ENCODE data around the gene UBE3A.
"Not testable (repeated sequence)": the region's sequence is repeated elsewhere in the genome, so short reads cannot be mapped to it uniquely, and the experiment has no call there.

UBE3A gene

DNA sequence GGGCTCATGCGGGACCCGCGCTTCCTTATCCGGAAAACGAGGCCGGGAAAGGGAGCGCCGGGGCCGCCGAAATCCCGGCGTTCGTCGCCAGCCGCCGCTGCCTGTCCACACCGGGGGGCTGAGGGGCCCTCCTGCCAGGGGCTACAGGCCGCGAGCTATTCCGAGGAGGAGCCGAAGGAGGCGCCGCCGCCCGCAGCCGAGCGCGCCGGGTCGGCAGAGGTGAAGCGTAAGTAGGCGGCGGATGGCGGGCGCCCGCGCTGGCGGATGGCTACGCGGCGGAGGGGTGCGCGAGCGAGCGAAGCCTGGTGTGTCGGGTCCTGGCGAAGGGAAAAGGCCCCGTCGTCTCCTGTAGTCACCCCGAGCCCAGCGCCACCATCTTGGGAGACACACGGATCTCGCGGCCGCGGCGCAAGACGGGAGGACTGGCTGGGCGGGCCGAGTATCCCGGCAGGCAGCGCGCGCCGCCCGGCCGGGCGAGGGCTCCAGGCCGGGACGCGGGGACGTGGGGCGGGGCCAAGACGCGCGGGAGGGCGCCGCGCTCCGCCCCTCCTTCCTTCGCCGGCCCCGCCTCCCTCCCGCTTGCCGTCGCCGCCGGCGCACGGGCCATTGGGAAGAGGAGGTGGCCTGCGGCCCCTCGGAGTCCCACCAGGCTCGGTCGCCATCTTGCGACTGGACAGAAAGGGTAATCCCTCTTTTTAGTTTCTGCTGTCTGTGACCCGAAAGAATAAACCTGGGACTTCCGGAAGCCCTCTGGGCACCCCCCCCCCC, at the start of gene UBE3A:
UBE3A (minus strand) TSS at position 424 of the 768 bp plus-strand sequence. CDS start 29,917 bp downstream, outside the sequence.
- DNase-seq = peak; percentile 77

DNA sequence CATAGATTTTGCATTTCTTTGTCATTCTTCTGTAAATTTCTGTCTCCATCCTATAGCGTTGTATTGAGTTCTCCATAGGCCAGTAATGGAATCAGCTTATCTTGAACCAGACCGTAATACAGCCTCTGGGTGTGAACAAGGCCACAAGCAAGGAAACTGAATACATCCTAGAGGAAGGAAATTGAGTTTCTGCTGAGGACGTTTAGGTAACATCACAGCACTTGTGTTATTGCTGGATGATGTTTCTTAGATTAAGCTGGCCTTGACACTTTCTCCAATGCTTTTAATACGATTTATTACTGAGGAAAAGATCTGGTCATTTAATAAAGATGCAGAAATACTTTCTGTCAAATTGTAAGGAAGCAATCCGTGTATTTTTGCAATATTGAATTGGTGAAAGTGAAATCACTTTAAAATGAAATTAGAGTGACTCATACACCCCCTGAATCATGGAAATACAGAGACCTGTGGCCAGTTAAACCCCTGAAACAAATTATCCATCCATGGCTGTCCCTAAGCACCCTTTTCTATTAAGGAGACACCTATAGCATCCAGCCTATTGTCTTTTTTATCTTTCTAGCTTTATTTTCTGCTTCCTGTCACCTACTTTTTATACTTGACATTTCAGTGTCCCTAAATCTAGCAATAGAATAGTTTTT, 48.5 kb upstream of the UBE3A start:
- DNase-seq = no peak

DNA sequence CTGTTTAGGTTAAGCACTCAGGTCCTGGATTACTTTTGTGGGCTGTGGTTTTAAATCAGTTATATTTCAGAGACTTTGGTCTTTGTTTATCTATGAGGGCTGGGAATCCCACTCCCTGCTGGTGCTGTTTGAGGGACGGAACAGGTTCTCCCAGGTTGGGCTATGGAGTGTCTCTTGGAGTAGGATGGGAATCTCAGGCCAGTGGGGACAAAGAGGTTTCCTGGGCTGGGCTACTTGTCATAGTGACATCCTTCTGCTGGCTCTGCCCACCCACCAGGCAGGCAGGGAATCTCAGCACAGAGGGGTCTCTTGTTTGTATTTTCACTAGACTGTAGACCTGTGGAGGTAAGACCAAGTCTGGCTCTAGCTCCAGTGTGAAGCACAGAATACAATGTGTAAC, 47.2 kb upstream of the UBE3A start:
- no peak for DNase-seq

DNA sequence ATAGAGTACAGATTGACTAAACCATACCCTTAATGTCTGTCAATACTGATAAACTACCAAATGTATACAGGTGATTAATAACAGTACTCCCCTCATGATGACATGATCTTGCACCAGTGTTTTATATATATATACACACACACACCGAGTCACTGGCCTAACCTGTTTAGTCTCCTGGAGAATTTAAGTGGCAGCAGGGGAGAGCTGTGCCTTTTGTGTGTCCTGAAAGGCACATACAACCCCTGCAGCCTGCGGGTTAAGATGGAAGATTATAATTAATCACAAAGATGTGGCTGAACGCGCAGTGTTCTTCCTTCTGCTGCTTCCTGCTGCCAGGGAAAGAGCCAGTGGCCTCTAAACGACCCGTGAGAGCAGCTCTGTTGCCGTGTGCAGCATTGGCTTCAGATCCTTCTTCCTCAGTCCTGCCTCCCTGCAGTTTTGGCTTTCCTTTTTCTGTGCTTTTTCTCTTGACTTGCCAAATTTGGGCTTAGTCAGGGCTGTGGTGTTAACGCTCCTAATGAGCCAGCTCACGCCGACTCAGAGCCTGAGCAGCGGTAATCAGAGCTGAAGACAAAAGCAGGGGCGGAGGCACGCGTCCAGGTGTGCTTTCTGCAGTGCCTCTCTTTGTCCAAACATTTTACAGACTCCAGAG, 42.5 kb upstream of the UBE3A start:
- no peak for DNase-seq

DNA sequence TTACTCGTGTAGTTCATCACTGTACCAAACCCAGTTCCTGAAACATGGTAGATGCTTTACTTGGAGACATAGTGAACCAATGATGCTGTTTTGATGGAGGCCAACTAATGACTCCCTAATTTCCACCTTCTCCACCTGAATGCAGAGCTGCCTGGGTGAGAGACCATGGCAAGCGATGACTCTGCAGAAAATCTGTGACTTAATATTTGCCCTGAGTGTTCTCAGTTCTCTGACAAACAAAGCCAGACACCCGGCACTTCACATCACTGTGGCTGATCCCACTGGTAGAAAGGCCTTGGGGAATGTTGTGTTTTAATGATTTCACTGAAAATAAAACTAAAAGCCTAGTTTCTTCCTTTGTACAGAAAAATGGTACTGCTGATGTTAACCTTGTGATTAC, 39.5 kb upstream of the UBE3A start:
- no peak for DNase-seq

DNA sequence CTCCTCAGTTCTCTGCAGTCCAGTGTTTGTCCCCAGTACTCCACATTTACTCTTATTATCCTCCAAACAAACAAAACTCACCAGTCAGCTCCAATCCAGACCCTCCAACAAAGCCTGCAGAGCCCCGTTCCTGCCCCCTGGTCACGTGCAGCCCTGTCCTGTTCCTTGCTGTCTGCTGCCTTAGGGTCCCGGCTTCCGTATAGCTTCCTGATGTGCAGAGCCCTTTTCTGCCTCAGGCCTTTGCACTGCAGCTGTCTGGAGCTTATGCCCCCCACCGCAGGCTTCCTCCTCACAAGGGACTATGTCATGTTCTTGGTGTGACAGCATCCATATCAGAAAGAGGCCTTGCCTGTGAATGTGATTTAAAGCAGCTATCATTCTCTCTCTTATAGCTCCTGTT, 39.0 kb upstream of the UBE3A start:
- DNase-seq = no peak

DNA sequence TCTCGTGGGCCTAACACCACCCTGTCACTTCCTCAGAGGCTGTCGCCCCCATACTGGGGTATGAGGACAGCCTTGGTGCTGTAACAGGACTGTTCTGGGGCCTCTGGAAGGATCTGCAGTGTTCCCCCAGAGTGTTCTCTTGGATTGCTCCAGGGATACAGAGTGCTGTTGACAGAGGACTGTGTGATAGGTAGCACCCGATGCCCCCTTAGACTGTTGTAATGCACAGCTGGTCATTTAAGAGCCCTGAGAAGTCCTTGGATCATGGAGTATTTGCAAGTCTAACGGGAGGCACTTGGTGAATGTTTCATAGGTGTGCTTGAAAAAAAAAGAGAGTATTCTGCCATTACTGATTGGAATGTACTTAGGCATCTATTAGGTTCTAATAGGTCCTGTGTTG, 35.4 kb upstream of the UBE3A start:
- DNase-seq = no peak

DNA sequence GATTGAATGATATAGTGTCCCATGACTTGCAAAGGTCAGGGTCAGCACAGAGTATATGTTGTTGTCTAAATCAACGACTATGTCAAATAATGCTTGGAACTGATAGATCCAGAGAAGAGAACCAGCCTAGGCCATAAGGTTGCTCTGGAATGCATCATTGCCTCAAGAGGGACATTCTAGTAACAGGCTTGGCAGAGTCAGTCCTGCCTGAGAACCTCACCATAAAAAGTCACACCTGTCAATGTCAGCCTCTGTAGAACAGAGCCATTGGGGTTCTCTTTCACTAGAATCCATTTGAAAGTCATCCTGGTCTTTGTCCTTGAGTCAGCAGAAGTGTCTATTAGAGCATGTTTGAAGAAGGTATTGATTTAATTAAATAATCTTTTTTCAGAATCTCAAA, 31.4 kb upstream of the UBE3A start:
- DNase-seq = no peak

DNA sequence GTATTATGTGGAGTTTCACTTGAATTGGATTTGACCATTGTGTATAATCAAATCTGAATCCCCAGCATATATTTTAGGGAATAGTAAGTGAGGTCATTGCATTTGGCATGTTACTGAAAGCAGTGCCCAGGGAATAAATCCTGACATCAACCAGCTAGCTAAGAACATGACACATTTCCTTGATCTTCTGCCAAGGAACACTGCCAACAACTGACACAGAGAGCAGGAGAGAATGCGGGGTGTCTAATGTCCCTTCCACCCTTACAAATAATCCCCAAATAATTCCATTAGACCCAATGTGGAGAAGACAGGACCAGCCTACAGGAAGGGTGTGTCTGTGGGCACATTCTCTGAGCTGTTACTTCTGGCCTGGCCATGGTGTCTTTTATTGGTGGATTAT, 30.6 kb upstream of the UBE3A start:
- no peak for DNase-seq

DNA sequence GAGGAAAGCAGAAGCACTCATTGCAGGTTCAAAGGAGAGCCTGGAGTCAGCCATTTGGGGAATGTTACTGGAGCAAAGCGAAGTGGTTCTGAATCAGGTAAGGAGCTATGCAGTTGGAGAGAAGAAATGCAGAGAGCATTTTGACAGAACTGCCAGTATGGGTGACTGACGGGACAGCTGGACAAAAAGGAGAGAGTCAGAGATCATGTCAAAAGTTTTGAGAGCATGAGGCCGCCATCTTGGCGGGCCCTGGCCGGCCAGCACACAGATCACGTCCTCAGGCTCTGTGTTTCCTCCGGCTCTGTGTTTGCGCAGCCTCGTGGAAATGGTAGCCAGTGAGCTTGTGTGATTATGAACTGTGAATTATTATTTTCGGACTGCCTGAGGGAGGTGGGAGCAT, 29.8 kb upstream of the UBE3A start:
- DNase-seq = no peak

DNA sequence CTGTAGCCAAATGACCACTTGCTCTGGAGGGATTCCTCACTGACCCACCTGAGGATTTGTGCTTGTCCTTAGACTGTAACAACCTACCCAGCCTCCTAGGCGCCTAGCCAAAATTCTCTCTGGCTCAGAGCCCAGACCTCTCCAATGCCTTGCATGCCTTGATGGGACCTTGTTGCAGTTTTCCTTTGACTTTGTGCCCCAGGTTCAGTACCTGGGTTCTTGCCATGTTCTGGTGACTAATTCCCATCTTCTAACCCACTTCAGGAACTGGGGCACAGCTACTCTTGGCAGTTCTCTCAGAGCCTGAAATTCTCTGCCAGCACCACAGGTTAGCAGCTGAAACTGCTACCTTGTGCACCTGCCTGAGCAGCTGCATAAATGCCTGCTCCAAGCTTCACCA, 27.0 kb upstream of the UBE3A start:
- no peak for DNase-seq

DNA sequence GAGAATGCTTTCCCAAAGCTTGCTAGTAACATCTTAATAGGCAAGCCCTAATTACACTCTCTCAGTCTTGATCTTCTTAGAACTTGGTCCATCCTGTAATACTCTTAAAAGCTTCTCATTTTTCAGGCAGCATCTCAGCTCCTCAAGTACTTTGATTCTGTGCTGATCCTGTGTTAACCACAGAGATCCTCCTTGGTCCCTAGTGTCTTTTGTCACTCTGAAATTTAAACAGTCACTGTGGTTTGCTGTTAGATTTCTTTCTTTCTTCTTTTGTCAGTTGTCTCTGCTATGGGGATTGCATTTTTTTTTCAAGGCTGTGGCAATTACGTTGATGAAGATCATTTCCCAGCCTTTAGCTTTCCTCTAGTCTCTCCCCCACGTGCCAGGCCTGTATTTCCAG, 26.0 kb upstream of the UBE3A start:
- DNase-seq = no peak

DNA sequence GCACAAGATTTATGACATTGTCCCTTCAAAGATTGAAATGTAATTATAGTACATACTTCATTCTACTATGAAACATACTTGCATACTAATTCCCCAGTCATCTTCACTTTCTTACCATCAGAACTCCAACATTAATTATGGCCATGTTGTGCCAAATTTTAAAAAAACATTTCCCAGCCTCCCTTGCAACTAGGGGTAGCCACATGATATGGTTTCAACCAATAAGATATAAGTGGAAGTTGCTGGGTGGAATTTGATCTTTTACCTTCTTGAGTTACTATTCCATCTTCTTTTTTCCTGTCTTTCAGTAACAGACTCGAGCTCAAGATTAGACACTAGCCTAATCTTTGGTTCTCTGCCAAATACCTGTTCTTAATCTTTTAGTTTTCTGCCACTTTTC, 25.6 kb upstream of the UBE3A start:
- no peak for DNase-seq

DNA sequence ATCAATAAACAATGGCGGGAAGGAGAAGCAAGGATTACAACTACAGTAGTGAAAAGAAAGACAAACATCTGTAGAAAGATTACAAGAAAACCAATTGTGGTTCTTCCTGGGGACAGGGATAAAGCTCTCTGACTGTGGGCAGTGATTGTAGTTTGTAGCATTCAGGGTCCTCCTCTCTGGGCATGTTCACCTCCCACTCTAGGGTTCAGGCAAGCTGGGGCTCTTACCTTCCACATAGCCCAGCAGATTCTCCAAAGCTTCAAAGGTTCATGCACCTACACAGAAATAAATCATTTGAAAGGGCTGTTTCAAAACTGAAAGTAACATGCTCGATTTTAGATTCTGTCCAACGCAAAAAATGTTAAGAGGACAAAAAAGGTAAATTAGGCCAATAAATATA, 17.4 kb upstream of the UBE3A start:
- no peak for DNase-seq

DNA sequence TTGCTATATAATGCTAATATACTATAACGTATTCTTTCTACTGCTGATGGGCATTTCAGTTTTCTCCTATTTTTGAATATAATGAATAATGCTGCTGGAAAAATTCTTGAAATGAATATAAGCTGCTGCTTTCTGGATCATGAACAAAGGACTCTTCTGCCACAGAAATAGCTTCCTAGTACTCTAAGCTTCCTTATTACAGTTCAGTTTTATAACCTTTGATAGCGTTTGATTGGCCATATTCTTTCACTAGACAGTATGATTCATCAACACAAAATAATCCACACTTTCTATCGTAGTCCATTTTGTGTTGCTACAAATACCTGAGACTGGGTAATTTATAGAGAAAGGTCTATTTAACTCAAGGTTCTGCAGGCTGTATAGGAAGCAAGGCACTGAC, 16.4 kb upstream of the UBE3A start:
- DNase-seq = no peak

DNA sequence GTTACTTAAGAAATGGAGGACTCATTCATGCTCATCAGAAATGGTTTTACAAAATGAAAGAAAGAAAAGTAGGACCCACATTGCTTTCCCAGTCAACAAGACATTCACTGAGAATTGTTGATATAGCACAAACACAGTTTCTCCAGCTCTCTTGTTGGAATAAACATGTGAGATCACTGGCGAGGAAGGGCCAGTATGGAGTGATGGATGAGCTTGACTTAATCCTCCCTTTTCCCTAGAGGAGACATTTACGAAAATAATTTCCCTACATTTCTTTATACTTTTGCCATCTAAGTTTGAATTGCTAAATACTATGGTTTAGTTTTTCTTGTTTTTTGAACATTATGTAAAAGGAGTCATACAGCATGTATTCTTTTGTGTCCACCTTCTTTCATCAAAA, 15.9 kb upstream of the UBE3A start:
- DNase-seq = no peak

DNA sequence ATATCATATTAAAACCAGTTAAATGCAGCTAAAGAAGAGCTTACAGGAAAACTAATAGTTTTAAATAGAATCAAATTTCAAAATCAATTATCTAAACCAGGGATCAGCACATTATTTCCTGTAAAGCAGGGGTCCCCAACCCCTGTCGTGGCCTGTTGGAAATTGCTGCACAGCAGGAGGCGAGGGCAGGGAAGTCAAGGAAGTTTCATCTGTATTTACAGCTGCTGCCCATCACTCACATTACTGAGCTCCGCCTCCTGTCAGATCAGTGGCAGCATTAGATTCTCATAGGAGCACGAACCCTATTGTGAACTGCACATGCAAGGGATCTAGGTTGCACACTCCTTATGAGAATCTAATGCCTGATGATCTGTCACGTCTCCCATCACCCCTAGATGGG, 14.4 kb upstream of the UBE3A start:
- not testable (repeated sequence) for DNase-seq

DNA sequence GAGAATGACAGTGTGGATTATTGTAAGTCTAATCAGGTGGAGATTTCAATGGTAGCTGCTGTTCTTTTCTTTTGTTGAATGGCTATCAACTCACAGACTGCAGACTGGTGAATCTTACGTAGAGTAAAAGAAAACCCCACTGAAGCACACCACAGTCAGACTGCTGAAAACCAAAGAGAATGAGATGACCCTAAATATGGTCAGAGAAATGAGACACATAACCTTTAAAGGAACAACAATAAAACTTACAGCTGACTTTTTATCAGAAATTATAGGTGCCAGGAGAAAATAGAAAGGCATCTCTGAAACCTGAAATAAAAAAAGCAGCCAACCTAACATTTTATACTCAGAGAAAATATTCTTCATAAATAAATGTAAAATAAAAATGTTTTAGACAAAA, 12.7 kb upstream of the UBE3A start:
- DNase-seq = no peak

DNA sequence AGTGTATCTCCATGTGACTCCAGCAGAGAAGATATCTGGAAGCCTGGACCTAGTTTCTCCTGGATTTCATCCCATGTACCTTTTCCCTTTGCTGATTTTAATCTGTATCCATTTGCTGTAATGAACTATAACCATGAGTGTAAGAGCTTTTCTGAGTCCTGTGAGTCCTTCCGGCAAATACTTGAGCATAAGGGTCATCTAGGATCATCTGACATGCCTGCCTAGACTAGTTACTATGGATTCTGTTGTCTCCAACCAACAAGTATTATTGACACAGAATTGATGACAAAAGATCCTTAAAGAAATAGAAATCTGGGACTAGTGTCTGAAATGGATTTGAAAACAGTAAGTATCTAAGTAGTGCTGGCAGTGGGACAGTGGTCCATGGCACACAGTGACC, 11.3 kb upstream of the UBE3A start:
- no peak for DNase-seq

DNA sequence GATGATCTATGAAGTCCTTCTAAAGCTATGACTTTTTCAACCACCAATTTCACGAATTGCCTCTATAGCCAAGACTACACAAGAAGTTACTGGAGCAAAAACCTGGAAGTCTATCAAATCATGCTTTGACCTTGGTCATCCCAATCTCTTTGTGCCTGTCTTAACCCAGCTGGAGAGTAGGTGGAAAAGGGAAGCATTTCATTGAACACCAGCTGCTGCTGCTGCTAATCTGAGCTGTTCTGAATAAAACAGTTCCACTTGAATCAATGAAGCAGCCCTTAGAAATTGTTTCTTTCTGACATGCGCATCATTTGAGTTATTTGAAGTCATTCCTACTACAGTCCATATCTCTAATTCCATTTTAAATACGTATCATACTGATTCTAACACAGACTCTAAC, 7.3 kb upstream of the UBE3A start:
- DNase-seq = no peak

DNA sequence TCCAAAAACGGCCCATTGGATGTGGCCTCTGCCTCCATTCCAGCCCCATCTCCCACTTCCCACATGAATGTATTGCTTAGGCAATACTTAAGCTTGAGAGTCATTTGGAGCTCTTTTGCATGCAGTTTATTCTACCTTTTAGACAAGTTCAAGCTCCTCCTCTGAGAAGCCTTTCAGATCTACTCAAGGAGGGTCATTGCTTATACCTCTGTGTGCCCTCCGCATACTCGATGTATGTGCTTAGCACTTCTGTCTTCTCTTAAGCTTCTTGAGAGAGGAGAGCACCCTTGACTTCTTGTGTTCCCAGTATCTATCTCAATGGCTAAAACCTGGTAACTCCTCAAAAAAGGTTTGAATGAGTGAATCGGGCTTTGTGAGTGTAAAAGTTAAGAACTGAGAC, 6.6 kb upstream of the UBE3A start:
- DNase-seq = no peak

DNA sequence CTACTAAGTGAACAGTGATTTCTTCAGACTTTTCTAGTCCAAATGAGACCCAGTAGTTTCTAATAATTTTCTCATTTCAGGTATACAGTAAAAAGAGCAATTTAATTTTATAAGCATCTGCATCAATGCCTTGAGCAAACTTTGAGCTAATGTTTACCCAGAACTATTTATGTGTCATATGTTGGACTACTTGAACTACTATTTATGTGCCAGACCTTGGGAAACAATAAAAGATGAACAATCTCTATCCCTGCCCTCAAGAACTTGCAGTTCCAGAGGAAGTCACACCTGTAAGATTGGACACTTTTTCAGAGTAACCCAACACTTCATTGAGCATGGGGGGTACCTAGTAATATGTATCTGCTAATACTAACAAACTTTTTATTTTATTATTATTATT, 2.3 kb upstream of the UBE3A start:
- DNase-seq = no peak

DNA sequence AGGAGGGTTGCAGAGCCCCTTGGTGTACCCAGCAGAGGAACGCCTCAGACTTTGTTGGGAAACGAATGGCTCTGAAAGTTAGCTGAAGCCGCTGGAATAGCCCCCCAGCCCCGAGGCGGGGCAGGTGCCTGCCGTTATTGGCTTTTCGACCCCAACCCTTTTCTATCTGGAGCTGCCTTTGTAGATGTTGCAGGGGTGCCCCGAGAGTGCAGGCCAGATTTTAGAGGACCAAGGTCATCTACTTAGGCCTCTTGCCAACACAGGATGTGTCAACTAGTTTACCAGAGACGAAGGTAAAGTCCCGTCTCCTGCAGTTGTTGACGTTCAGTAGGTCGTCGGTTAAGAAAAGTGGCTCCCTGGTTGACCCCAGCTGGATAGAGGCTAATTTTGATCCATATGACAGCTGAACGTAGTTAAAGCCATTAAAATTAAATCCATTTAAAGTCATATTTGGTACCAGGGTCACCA, 579 bp upstream of the UBE3A start:
- no peak for DNase-seq
